ENCODE measurements around the gene MAML3.

The MAML3 gene

GRCh38 chr4:140049024-140049848 is 104.7 kb downstream of the MAML3 start:
- TF ChIP-seq NFIC (IDR thresholded peaks at IDR 0.05) (no peak), USF1 (IDR thresholded peaks at IDR 0.05) (no peak), RAD21 (IDR thresholded peaks at IDR 0.05; ENCODE audit: low read depth) (no peak), ZBTB7A (IDR thresholded peaks at IDR 0.05; ENCODE audit: low read depth) (no peak)

GRCh38 chr4:140048419-140048995 is 105.5 kb downstream of the MAML3 start:
- TF ChIP-seq RAD21 (IDR thresholded peaks at IDR 0.05; ENCODE audit: low read depth), result no peak
- no peak for TF ChIP-seq EP300 (IDR thresholded peaks at IDR 0.05; ENCODE audit: borderline replicate concordance)

GRCh38 chr4:140047786-140048185 is 106.2 kb downstream of the MAML3 start:
- TF ChIP-seq FOXM1 (IDR thresholded peaks at IDR 0.05; ENCODE audit: borderline replicate concordance, low read depth) (no peak), REST (IDR thresholded peaks at IDR 0.05; ENCODE audit: low read depth) (no peak), ZBTB7A (IDR thresholded peaks at IDR 0.05; ENCODE audit: low read depth) (no peak), YY1 (IDR thresholded peaks at IDR 0.05; ENCODE audit: low read depth) (no peak), CEBPB (IDR thresholded peaks at IDR 0.05) (no peak), TAF1 (IDR thresholded peaks at IDR 0.05; ENCODE audit: low read depth) (no peak), TCF12 (IDR thresholded peaks at IDR 0.05; ENCODE audit: low read depth) (no peak), EP300 (IDR thresholded peaks at IDR 0.05; ENCODE audit: borderline replicate concordance) (no peak), NFIC (IDR thresholded peaks at IDR 0.05) (no peak), CREB1 (IDR thresholded peaks at IDR 0.05; ENCODE audit: low read depth) (no peak), RAD21 (IDR thresholded peaks at IDR 0.05; ENCODE audit: low read depth) (no peak), TEAD4 (IDR thresholded peaks at IDR 0.05) (no peak)
- TF ChIP-seq, protein P1, sequence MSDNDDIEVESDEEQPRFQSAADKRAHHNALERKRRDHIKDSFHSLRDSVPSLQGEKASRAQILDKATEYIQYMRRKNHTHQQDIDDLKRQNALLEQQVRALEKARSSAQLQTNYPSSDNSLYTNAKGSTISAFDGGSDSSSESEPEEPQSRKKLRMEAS (IDR thresholded peaks at IDR 0.05), result no peak

DNA sequence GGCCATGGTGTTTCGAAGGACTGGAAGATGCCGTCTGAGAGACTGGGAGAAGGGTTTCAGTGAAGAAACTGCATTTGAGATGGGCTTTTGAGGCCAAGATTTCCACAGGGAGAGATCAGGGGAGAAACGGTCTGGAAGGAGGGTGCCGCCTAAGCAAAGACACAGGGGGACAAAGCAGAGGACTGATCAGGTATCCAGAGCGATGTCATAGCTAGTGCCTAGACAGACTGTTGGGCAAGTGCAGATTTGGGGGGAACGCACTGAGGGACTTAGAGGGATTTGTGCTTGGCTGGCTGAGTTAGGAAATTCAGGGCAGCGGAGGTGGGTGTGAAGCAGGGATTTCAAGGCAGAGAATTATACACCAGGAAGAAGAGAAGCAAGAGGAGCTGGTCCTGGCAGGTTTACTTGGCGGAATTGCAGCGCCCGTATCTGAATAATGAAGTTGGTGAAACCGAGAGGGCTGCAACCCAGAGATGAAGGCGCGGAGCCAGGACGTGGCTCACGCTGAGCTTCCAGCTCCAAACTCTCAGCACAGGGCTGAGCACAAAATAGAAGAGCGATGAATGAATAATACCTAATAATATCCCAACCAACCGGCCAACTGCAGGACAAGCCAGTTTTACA is 106.9 kb downstream of the MAML3 start:
- TF ChIP-seq TAF1 (IDR thresholded peaks at IDR 0.05; ENCODE audit: low read depth), result no peak
- TF ChIP-seq NFIC (IDR thresholded peaks at IDR 0.05), result no peak
- no peak for TF ChIP-seq YY1 (IDR thresholded peaks at IDR 0.05; ENCODE audit: low read depth)
- no peak for TF ChIP-seq REST (IDR thresholded peaks at IDR 0.05; ENCODE audit: low read depth)
- TF ChIP-seq EGR1 (IDR thresholded peaks at IDR 0.05), result no peak
- TF ChIP-seq TEAD4 (IDR thresholded peaks at IDR 0.05), result no peak
- TF ChIP-seq, protein P1 (IDR thresholded peaks at IDR 0.05), result no peak
- TF ChIP-seq USF1 (IDR thresholded peaks at IDR 0.05), result no peak
- no peak for TF ChIP-seq EP300 (IDR thresholded peaks at IDR 0.05; ENCODE audit: borderline replicate concordance)
- TF ChIP-seq CREB1 (IDR thresholded peaks at IDR 0.05; ENCODE audit: low read depth), result no peak

GRCh38 chr4:140046543-140046942 is 107.4 kb downstream of the MAML3 start:
- TF ChIP-seq FOXM1 (IDR thresholded peaks at IDR 0.05; ENCODE audit: borderline replicate concordance, low read depth) (no peak), ZBTB7A (IDR thresholded peaks at IDR 0.05; ENCODE audit: low read depth) (no peak), RAD21 (IDR thresholded peaks at IDR 0.05; ENCODE audit: low read depth) (no peak), CEBPB (IDR thresholded peaks at IDR 0.05) (no peak), EP300 (IDR thresholded peaks at IDR 0.05; ENCODE audit: borderline replicate concordance) (no peak), NFIC (IDR thresholded peaks at IDR 0.05) (no peak), TCF12 (IDR thresholded peaks at IDR 0.05; ENCODE audit: low read depth) (no peak), USF1 (IDR thresholded peaks at IDR 0.05) (no peak), EGR1 (IDR thresholded peaks at IDR 0.05) (no peak), YY1 (IDR thresholded peaks at IDR 0.05; ENCODE audit: low read depth) (no peak), TAF1 (IDR thresholded peaks at IDR 0.05; ENCODE audit: low read depth) (no peak), CREB1 (IDR thresholded peaks at IDR 0.05; ENCODE audit: low read depth) (no peak), REST (IDR thresholded peaks at IDR 0.05; ENCODE audit: low read depth) (no peak), TEAD4 (IDR thresholded peaks at IDR 0.05) (no peak)
- TF ChIP-seq, protein P1 (IDR thresholded peaks at IDR 0.05), result no peak

All from Ishikawa (cell line).